Measurements from ENCODE around the gene BAIAP2. TPM values are rescaled to one million over a fixed set of nuclear protein-coding genes. Genes with fewer than 3 reads are reported as not detected.

Gene BAIAP2
- total RNA-seq, 1 donor from 2014 or later, result 14.4 TPM

DNA sequence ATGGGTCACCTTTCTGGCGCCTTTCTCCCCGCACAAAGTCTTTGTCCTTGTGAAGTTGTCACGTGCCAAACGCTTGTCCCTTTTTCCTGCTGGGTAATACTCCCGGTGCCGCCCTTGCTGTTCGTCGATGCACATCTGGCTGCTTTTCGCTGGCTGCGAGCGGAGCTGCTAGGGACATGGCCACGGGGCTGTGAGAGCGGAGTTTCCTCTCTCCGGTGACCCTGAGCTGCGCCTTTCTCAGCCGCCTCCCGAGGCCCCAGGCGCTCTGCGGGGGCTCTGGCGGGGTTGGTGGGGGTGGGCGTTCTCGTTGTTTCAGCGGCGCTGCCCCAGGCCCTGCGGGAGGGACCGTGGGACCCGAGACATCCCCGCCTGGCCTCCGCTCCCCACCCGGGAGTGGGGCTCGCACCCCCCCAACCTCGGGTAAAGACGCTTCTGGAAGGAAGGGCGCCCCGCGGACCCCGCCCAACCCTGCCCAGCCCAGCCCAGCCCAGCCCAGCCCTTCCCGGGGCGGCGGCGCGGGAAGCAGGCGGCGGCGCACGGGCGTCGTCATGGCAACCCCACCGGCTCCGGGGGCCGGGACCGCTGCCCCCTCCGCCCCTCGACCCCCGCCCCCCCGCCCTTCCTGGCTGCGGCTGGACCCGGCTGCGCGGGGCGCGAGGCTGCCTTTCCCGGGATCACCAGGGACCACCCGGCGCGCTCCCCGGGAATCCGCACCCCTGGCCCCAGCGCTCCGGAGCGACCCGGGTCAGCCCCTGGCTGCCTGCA is 31.1 kb upstream of the BAIAP2 start:
- peaks cover 12 to 15% of the 10 kb centered on the region in 2 donors for H3K36me3 ChIP-seq
- TF ChIP-seq, protein P1, sequence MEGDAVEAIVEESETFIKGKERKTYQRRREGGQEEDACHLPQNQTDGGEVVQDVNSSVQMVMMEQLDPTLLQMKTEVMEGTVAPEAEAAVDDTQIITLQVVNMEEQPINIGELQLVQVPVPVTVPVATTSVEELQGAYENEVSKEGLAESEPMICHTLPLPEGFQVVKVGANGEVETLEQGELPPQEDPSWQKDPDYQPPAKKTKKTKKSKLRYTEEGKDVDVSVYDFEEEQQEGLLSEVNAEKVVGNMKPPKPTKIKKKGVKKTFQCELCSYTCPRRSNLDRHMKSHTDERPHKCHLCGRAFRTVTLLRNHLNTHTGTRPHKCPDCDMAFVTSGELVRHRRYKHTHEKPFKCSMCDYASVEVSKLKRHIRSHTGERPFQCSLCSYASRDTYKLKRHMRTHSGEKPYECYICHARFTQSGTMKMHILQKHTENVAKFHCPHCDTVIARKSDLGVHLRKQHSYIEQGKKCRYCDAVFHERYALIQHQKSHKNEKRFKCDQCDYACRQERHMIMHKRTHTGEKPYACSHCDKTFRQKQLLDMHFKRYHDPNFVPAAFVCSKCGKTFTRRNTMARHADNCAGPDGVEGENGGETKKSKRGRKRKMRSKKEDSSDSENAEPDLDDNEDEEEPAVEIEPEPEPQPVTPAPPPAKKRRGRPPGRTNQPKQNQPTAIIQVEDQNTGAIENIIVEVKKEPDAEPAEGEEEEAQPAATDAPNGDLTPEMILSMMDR (IDR thresholded peaks at IDR 0.05), result no peak
- intact Hi-C loops (cut with DNase I), result no loop called here
- H3K4me1 ChIP-seq, result peaks cover 7 to 10% of the 10 kb centered on the region in 2 donors
- H3K9me3 ChIP-seq, result no peaks in the 10 kb centered on the region
- H3K27me3 ChIP-seq, result peaks cover 10% of the 10 kb centered on the region
- no peak for DNase-seq (ENCODE audit: low spot score in 2 of 2)
- no peak overlapping the region for H3K27ac ChIP-seq
- H3K4me3 ChIP-seq, result peak overlapping the region; percentile 8 to 29

DNA sequence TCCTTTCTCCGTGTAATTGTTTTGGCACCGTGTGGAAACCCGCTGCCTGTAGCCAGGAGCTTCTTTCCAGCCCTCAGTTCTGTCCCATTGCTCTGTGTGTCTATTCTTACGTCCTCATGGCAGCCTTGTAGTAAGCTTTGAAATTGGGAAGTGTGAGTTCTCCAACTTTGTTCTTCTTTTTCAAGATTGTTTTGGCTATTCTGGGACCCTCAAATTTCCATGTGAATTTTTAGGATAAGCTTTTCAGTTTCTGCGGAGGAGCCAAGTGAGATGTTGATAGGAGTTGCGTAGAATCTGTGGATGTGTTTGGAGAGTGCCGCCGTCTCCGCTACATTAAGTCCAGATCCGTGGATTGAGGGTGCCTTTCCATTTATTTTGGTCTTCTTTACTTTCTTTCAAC is 28.1 kb upstream of the BAIAP2 start:
- TF ChIP-seq, protein P1 (IDR thresholded peaks at IDR 0.05), result no peak
- Histone ChIP-seq H3K36me3 (no peaks in the 10 kb centered on the region), H3K27ac (no peak overlapping the region), H3K4me3 (no peak overlapping the region), H3K9me3 (peaks cover 0 to 10% of the 10 kb centered on the region in 2 donors), H3K27me3 (peaks cover 10% of the 10 kb centered on the region), H3K4me1 (peaks cover 7 to 9% of the 10 kb centered on the region in 2 donors)
- DNase-seq (ENCODE audit: low spot score in 2 of 2), result no peak
- intact Hi-C loops (cut with DNase I), result no loop called here

DNA sequence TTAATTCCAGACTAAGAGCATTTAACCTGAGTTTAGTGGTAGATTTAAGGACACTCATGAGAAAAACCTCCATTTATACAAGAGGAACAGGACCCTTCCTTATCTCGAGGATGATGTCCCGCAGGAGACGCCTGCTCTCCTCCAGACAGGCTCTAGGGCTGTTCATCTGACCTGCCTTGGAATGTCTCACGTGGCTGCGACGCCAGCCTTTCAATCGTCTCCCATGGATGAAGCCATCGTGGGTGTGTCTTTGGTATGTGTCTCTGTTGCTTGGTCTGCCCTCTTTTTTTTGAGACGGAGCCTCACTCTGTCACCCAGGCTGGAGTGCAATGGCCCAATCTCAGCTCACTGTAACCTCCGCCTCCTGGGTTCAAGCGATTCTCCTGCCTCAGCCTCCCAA is 26.8 kb upstream of the BAIAP2 start:
- DNase-seq (ENCODE audit: low spot score in 2 of 2), result no peak
- H3K36me3 ChIP-seq, result no peaks in the 10 kb centered on the region
- H3K27ac ChIP-seq, result no peak overlapping the region
- peaks cover 10% of the 10 kb centered on the region for H3K27me3 ChIP-seq
- peaks cover 7% of the 10 kb centered on the region in 2 donors for H3K4me1 ChIP-seq
- no peak overlapping the region for H3K4me3 ChIP-seq
- TF ChIP-seq, protein P1 (IDR thresholded peaks at IDR 0.05), result no peak
- intact Hi-C loops (cut with DNase I), result no loop called here
- H3K9me3 ChIP-seq, result peaks cover 0 to 10% of the 10 kb centered on the region in 2 donors

DNA sequence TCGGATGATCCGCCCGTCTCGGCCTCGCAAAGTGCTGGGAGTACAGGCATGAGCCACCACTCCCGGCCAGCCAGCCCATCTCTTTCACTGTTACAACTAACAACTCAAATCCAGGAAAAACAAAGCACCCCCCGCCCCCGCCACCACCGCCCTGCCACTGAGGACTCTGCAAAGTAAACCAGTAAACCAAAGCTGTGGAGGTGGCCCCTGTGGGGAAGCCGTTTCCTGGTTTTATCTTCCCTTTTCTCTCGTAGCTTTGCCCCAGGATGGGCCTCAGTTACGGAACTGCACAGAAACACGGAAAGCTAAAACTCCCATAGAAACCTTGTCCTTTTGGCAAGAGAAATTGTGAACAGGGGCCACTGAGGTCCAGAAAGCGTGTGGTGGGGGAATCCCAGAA is 25.8 kb upstream of the BAIAP2 start:
- Histone ChIP-seq H3K4me1 (peaks cover 3% of the 10 kb centered on the region in 2 donors), H3K36me3 (no peaks in the 10 kb centered on the region), H3K9me3 (peaks cover 0 to 10% of the 10 kb centered on the region in 2 donors), H3K27ac (no peak overlapping the region), H3K27me3 (peaks cover 6% of the 10 kb centered on the region), H3K4me3 (no peak overlapping the region)
- TF ChIP-seq, protein P1 (IDR thresholded peaks at IDR 0.05), result no peak
- intact Hi-C loops (cut with DNase I), result no loop called here
- DNase-seq (ENCODE audit: low spot score in 2 of 2), result no peak

DNA sequence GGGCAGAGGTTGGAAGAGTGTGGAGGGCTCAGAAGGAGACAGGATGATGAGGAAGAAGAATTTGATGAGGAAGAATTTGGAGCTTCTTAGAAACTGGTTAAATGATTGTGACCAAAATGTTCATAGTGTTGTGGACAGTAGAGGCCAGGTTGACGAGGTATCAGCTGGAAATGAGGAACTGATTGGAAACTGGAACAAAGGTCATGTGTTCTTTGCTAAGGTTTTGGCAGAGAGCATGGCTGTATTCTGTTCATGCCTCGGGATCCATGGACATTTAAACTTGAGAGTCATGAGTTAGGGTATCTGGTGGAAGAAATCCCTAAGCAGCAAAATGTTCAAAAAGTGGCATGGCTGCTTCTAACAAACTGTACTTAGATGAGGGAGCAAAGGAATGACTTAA is 24.0 kb upstream of the BAIAP2 start:
- Histone ChIP-seq H3K27ac (no peak overlapping the region), H3K9me3 (peaks cover 0 to 10% of the 10 kb centered on the region in 2 donors), H3K4me1 (no peaks in the 10 kb centered on the region), H3K4me3 (no peak overlapping the region), H3K27me3 (no peaks in the 10 kb centered on the region), H3K36me3 (no peaks in the 10 kb centered on the region)
- TF ChIP-seq, protein P1 (IDR thresholded peaks at IDR 0.05), result no peak
- DNase-seq (ENCODE audit: low spot score in 2 of 2), result no peak
- intact Hi-C loops (cut with DNase I), result no loop called here

All from ascending aorta (tissue), 2 donors.